ENCODE results near the gene H6PD.

The H6PD gene

GRCh38 chr1:9207715-9208114 is 26.9 kb upstream of the H6PD start:
- no peak for TF ChIP-seq CTCF (IDR thresholded peaks at IDR 0.05; ENCODE audit: low read depth, low read length)
- peak; percentile 53 for DNase-seq (ENCODE audit: low read depth, low spot score)
- no peak overlapping the region for H3K4me3 ChIP-seq (ENCODE audit: low read depth, low read length)
- in situ Hi-C loops (cut with HindIII; ENCODE audit: low sequenced_read_pairs), result no loop called here

- in situ Hi-C loops (cut with HindIII; ENCODE audit: low sequenced_read_pairs), result no loop called here
- H3K4me3 ChIP-seq (ENCODE audit: low read depth, low read length), result no peak overlapping the region
- no peak for TF ChIP-seq CTCF (IDR thresholded peaks at IDR 0.05; ENCODE audit: low read depth, low read length)
- peak; percentile 97 for DNase-seq (ENCODE audit: low read depth, low spot score)
These were observed 23.2 kb upstream of the H6PD start for GRCh38 chr1:9211291-9211811.

- in situ Hi-C loops (cut with HindIII; ENCODE audit: low sequenced_read_pairs), result no loop called here
- no peak for DNase-seq (ENCODE audit: low read depth, low spot score)
- no peak overlapping the region for H3K4me3 ChIP-seq (ENCODE audit: low read depth, low read length)
- TF ChIP-seq CTCF (IDR thresholded peaks at IDR 0.05; ENCODE audit: low read depth, low read length), result no peak
These were observed 21.8 kb upstream of the H6PD start for GRCh38 chr1:9212735-9213134.

GRCh38 chr1:9213956-9214355 is 20.6 kb upstream of the H6PD start:
- in situ Hi-C loops (cut with HindIII; ENCODE audit: low sequenced_read_pairs), result no loop called here
- H3K4me3 ChIP-seq (ENCODE audit: low read depth, low read length), result no peak overlapping the region
- no peak for DNase-seq (ENCODE audit: low read depth, low spot score)
- no peak for TF ChIP-seq CTCF (IDR thresholded peaks at IDR 0.05; ENCODE audit: low read depth, low read length)

- no peak for TF ChIP-seq CTCF (IDR thresholded peaks at IDR 0.05; ENCODE audit: low read depth, low read length)
- DNase-seq (ENCODE audit: low read depth, low spot score), result no peak
- no peak overlapping the region for H3K4me3 ChIP-seq (ENCODE audit: low read depth, low read length)
- in situ Hi-C loops (cut with HindIII; ENCODE audit: low sequenced_read_pairs), result no loop called here
These were observed 15.7 kb upstream of the H6PD start for GRCh38 chr1:9218917-9219316.

GRCh38 chr1:9222846-9223625 is 11.5 kb upstream of the H6PD start:
- no peak overlapping the region for H3K4me3 ChIP-seq (ENCODE audit: low read depth, low read length)
- in situ Hi-C loops (cut with HindIII; ENCODE audit: low sequenced_read_pairs), result no loop called here
- no peak for TF ChIP-seq CTCF (IDR thresholded peaks at IDR 0.05; ENCODE audit: low read depth, low read length)
- DNase-seq (ENCODE audit: low read depth, low spot score), result no peak
